Osteoblast (primary cell): ENCODE results near the gene DNAJB9. TPM values are rescaled to one million over a fixed set of nuclear protein-coding genes. Genes with fewer than 3 reads are reported as not detected.
A peak's percentile ranks its signal among the peaks of the same experiment; 100 is the strongest.

Experiments
- DNase-seq: peaks from one replicate; pipeline ENCODE4 v3.0.0; 2011; ENCODE audit warnings: low spot score, mixed read lengths; ENCODE audit not compliant: insufficient read length; ENCODE audit errors: missing footprints
- H2AFZ ChIP-seq: 2 replicates; pipeline ENCODE4 v1.6.0; 2011; ENCODE audit warnings: mild to moderate bottlenecking, low read length
- H3K27ac ChIP-seq: 2 replicates; pipeline ENCODE4 v1.5.1; 2011; ENCODE audit warnings: mild to moderate bottlenecking, low read depth, low read length, moderate library complexity
- H3K27me3 ChIP-seq: 2 replicates; pipeline ENCODE4 v1.6.0; 2012; ENCODE audit warnings: mild to moderate bottlenecking, control low read depth, inconsistent platforms, low read length, moderate library complexity; ENCODE audit not compliant: insufficient read depth
- H3K36me3 ChIP-seq: 2 replicates; pipeline ENCODE4 v1.5.1; 2011; ENCODE audit warnings: mild to moderate bottlenecking, low read length, control low read depth, moderate library complexity; ENCODE audit not compliant: insufficient read depth
- H3K4me1 ChIP-seq: 2 replicates; pipeline ENCODE4 v1.5.1; 2011; ENCODE audit warnings: mild to moderate bottlenecking, low read length, control low read depth, moderate library complexity; ENCODE audit not compliant: insufficient read depth
- H3K4me2 ChIP-seq: 2 replicates; pipeline ENCODE4 v1.6.0; 2011; ENCODE audit warnings: mild to moderate bottlenecking, low read length; ENCODE audit not compliant: insufficient read depth
- H3K4me3 ChIP-seq: fragments of 200-600 bp; sonication (generic); 3 replicates; pipeline ENCODE4 v1.5.1; 2012; ENCODE audit warnings: mild to moderate bottlenecking, low read length, inconsistent platforms; ENCODE audit not compliant: insufficient read depth
- H3K79me2 ChIP-seq: 2 replicates; pipeline ENCODE4 v1.6.0; 2012; ENCODE audit warnings: mild to moderate bottlenecking, low read length, control low read depth, inconsistent platforms; ENCODE audit not compliant: insufficient read depth
- H3K9me3 ChIP-seq: 2 replicates; pipeline ENCODE4 v1.5.1; 2011; ENCODE audit warnings: low read depth, low read length, control low read depth
- H4K20me1 ChIP-seq: 2 replicates; pipeline ENCODE4 v1.6.0; 2012; ENCODE audit warnings: mild to moderate bottlenecking, low read length, control low read depth; ENCODE audit not compliant: insufficient read depth
- CTCF ChIP-seq: IDR thresholded peaks from 2 replicates; pipeline ENCODE4 v1.5.1; 2011; ENCODE audit warnings: mild to moderate bottlenecking, low read depth, low read length, moderate library complexity; ENCODE audit errors: extremely low read depth
- total RNA-seq: library from RNA; depleted of rRNA; stranded (reverse); fragments of >200 nt; gene quantifications from 2 replicates; pipeline ENCODE4 v1.2.3, GENCODE V29; 2012

Gene DNAJB9
- total RNA-seq, 1 donor, result 24.6 TPM

GRCh38 chr7:108570146-108570755, 577 bp downstream of the DNAJB9 start:
- Histone ChIP-seq H3K27ac (peak overlapping the region; percentile 98), H3K4me2 (peak overlapping the region; percentile 97), H3K9me3 (no peaks in the 10 kb centered on the region), H3K4me1 (peaks cover 25% of the 10 kb centered on the region), H4K20me1 (no peaks in the 10 kb centered on the region), H3K4me3 (peak overlapping the region; percentile 91), H3K27me3 (no peaks in the 10 kb centered on the region), H3K79me2 (peaks cover 51% of the 10 kb centered on the region), H3K36me3 (no peaks in the 10 kb centered on the region), H2AFZ (peak overlapping the region; percentile 93)
- DNase-seq, result peak; percentile 45
- no peak for TF ChIP-seq CTCF

GRCh38 chr7:108572480-108572879, 2.8 kb downstream of the DNAJB9 start:
- Histone ChIP-seq H3K9me3 (no peaks in the 10 kb centered on the region), H3K36me3 (no peaks in the 10 kb centered on the region), H3K4me1 (peaks cover 25% of the 10 kb centered on the region), H3K4me2 (no peak overlapping the region), H3K27me3 (no peaks in the 10 kb centered on the region), H3K4me3 (no peak overlapping the region), H3K79me2 (peaks cover 40% of the 10 kb centered on the region), H3K27ac (no peak overlapping the region), H4K20me1 (no peaks in the 10 kb centered on the region), H2AFZ (no peak overlapping the region)
- TF ChIP-seq CTCF, result no peak
- DNase-seq, result no peak

GRCh38 chr7:108575156-108575555, 5.5 kb downstream of the DNAJB9 start:
- TF ChIP-seq CTCF, result no peak
- Histone ChIP-seq H2AFZ (no peak overlapping the region), H3K36me3 (no peaks in the 10 kb centered on the region), H3K4me2 (no peak overlapping the region), H4K20me1 (no peaks in the 10 kb centered on the region), H3K4me1 (peaks cover 12% of the 10 kb centered on the region), H3K27me3 (no peaks in the 10 kb centered on the region), H3K27ac (no peak overlapping the region), H3K9me3 (no peaks in the 10 kb centered on the region), H3K79me2 (peaks cover 17% of the 10 kb centered on the region), H3K4me3 (no peak overlapping the region)
- no peak for DNase-seq

GRCh38 chr7:108576116-108576515, 6.4 kb downstream of the DNAJB9 start:
- Histone ChIP-seq H3K27me3 (no peaks in the 10 kb centered on the region), H3K4me3 (no peak overlapping the region), H3K9me3 (no peaks in the 10 kb centered on the region), H3K79me2 (peaks cover 7% of the 10 kb centered on the region), H3K4me1 (peaks cover 6% of the 10 kb centered on the region), H3K27ac (no peak overlapping the region), H3K4me2 (no peak overlapping the region), H2AFZ (no peak overlapping the region), H4K20me1 (no peaks in the 10 kb centered on the region), H3K36me3 (no peaks in the 10 kb centered on the region)
- no peak for DNase-seq
- no peak for TF ChIP-seq CTCF
